Colon (tissue), 2 donors: Measurements from ENCODE around the gene GUK1.

ENCODE experiments used
- FAIRE-seq: peaks from 2 replicates; lab custom pipeline; 2012; peaks lifted over from hg19 to GRCh38; lab: Jason Lieb, UNC
- donor health status: control.
- donor health status: control.

The GUK1 gene

GRCh38 chr1:228131766-228132165, 8.3 kb upstream of the GUK1 start:
- no peak for FAIRE-seq

DNA sequence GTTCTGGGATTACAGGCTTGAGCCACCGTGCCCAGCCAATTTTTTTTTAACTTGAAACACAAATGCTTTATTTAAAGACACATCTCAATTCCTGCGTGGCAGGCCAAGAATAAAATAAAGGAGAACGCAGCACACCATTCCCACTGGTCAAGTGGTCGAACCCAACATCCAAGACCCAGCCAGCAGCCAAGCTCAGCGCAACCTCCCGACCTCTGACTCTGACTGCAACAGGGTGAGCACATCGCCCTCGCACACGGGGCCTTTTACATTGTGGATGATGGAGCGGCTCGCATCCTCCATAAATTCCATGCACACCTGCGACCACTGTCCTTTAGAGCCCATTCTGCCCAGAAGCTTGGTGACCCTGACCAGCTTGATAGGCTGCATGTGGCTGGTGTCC, 5.5 kb upstream of the GUK1 start:
- no peak for FAIRE-seq

DNA sequence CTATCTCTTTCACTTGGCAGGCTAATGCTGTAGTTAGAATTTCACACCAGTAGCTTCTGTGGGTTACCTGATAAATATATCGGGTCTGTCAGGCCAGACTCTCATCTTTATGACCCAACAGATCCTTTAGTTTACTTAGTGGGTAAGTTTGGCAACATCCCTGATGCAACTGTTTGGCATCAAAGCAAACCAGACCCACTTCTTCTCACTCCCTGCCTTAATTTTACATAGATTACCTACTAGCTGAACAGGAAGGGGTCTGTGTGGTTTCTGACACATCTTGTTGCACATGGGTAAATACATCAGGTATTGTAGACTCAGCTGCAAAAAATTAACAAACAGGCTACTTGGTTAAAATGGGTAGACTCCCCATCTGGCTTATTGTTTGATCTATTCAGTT, 3.2 kb upstream of the GUK1 start:
- no peak for FAIRE-seq

DNA sequence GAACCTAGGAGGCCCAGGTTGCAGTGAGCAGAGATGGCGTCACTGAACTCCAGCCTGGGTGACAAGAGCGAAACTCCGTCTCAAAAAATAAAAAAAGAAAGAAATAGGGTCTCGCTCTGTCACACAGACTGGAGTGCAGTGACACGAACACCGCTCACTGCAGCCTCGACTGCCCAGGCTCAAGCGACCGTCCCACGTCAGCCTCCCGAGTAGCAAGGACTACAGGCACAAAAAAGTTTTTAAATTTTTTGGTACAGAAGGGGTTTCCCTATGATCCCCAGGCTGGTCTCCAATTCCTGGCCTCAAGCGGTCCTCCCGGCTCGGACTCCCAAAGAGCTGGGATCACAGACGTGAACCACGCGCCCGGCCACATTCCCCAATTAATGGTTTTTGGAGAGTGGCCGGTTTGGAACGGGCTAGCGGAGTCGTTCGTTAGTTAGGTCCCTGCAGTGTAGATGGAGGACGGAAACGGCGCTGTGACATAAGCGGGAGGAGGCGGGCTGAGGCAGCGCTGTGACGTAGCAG, 611 bp upstream of the GUK1 start:
- FAIRE-seq = no peak

DNA sequence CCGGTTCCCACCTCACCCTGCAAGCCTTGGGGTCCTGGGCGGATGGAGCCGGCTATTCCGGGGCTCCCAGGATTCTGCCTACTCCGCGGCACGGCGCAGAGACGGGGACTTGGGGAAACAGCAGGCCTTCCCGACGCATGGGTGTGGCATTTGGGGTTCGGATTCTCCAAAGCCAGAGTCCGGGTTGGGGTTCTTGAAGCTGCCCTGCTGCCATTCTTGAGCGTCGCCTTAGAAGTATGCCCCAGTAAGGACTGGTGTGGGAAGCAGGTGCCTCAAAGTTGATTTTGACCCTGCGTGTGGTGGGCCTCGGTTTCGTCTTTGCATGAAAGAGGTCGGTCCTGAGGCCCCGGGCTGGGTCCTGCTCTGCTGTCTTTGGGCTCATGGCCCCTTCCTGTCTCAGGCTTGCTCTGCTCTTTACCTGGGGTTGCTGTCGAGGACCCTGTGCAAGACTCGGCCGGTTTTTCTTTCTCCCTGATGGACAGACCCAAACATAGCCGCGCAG, 696 bp downstream of the GUK1 start:
- no peak for FAIRE-seq

- no peak for FAIRE-seq
These were observed 1.4 kb downstream of the GUK1 start for GRCh38 chr1:228141226-228142044.

DNA sequence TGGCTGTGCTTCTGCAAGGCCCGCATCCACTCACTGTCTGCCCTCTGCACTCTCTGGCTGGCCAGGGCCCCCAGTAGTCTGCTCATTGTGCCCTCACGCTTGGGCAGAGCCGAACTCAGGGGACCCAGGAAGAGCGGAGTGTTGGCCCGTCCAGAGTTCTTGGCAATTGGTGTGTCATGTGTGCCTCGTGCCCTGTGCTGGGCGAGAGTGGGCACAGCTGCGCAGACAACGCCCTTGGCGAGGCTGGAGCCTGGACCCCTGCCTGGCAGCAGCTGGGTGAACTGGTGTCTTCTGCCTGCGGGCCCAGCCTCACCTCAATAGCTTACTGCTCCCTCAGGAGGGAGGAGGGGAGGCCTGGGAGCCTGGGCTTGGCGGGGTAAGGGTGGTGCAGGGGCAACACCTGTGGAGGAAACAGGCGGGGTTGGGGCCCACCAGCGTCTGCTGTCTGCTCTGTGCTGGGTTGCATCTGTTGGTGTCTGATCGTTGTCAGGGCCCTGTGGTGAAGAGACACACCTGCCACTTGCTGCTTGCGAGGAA, 2.1 kb downstream of the GUK1 start:
- no peak for FAIRE-seq

DNA sequence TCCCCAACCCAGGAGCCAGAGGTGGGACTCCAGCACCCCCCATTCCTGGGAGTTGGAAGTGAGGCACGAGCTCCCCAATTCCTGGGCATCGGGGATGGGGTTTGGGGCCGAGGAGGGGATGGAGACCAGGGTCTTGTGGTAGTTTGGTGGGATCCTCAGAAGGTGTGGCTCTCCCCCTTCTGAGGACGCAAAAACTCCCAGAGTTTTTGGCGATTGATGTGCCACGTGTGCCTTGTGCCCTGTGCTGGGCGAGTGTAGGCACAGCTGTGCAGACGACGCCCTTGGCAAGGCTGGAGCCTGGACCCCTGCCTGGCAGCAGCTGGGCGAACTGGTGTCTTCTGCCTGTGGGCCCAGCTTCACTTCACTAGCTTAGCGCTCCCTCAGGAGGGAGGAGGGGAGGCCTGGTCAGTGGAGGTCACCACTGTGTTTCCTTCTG, 2.6 kb downstream of the GUK1 start:
- no peak for FAIRE-seq

- FAIRE-seq = no peak
These were observed 3.6 kb downstream of the GUK1 start for GRCh38 chr1:228143480-228144192.

GRCh38 chr1:228144193-228144992, 4.3 kb downstream of the GUK1 start:
- FAIRE-seq = no peak

- no peak for FAIRE-seq
These were observed 4.9 kb downstream of the GUK1 start for GRCh38 chr1:228144993-228145343.

- FAIRE-seq = no peak
These were observed 5.7 kb downstream of the GUK1 start for GRCh38 chr1:228145463-228146416.

DNA sequence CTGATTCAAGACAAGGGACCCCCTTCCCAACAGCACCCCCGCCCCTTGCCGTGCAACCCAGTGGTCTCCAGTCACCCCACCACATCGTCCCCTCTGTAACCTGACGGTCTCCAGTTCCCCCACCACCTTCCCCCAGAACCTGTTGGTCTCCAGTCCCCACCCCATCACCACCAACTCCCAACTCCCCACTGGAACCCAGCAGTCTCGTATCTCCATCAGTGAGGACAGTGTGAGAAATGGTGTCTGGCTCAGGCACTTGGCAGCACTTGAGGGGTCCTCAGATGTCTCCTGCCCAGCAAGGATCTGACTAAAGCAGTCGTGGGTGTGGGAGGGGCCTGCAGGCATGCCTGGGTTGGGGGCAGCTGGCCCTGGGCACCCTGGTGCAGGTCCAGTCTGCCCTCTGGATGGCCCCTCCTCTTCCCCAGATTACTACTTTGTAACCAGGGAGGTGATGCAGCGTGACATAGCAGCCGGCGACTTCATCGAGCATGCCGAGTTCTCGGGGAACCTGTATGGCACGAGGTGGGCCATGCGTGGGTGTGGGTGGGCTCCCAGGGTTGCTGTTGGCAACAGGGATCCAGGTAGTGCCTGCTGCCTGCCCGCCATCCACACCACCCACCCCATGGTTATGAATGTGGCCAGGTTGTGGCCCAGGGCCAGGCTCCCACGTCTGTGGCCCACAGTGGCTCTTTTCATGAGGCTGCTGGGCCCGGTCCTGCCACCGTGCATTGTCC, 6.5 kb downstream of the GUK1 start:
- FAIRE-seq = no peak

DNA sequence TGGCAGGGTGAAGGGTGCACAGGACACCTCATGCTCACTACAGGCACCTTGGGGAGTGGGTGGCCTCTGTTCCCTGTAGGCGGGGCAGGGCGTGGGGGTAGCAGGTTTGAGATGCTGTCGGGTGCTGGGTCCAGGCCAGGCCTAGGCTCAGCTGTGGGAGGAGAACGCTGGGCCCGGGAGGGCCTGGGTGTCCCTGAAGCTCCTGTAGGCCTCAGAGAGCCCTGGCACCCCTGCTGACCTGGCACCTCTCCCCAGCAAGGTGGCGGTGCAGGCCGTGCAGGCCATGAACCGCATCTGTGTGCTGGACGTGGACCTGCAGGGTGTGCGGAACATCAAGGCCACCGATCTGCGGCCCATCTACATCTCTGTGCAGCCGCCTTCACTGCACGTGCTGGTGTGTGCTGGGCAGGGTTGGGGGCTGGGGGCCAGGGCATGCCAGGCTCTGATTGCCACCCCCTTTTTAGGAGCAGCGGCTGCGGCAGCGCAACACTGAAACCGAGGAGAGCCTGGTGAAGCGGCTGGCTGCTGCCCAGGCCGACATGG, 7.1 kb downstream of the GUK1 start:
- FAIRE-seq = no peak

DNA sequence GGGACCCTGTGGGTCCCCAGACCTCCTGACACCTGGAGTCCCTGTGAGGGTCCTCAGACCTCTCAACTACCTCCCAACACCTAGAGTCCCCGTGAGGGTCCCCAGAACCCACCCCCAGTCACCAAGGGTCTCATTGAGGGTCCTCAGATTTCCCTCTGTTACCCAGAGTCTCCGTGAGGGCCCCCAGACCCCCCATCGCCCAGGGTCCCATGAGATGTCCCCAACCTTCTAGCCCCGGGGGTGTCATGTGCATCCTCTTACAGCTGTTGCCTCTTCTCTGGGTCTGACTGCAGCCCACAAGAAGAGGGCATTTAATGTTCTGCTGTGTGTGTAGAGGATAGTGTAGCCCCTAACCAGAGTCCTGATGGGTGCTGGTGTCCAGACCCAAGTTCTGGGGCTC, 7.7 kb downstream of the GUK1 start:
- no peak for FAIRE-seq

DNA sequence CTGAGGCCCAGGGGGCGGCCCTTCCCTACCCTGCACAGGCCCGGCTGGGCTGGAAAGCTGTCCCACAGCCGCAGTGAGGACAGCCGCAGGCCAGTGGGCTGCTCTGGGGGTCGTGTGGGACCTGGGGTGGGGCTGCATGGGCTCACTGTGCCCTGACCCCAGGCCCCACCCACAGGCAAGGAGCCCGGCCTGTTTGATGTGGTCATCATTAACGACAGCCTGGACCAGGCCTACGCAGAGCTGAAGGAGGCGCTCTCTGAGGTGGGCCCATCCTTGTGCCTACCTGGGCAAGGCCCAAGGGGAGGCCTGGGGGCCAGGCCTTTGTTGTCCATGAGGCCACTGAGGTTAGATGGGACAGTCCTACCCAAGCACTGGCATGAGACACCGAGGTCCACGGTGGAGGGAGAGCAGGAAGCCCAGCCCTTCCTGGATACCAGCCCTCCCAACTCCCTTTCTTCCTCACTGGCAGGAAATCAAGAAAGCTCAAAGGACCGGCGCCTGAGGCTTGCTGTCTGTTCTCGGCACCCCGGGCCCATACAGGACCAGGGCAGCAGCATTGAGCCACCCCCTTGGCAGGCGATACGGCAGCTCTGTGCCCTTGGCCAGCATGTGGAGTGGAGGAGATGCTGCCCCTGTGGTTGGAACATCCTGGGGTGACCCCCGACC, 8.2 kb downstream of the GUK1 start:
- FAIRE-seq = no peak

- no peak for FAIRE-seq
These were observed 8.9 kb downstream of the GUK1 start for GRCh38 chr1:228148935-228149405.

- no peak for FAIRE-seq
These were observed 9.5 kb downstream of the GUK1 start, which contains the start of gene GJC2 for GRCh38 chr1:228149406-228150119. Gene GJC2 (plus strand): TSS chr1:228149930. CDS start chr1:228157759, 7,829 bp downstream.

DNA sequence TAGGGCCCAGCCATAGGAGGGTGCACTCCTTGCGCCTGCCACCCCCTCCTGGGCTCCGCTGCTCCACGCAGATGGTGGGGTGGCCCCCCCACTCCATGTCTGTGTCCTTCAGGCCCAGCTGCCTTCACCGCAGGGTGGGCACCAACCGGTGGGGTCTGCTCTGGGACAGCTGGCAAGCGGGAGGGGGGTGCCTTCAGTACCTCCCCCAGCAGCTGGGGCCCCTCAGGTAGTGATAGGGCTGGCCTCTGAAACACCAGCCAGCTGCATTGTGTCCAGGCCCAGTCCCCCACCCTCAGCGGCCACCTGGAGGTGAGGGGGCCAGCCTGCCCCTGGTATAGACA, 10.0 kb downstream of the GUK1 start:
- no peak for FAIRE-seq
